GM19023 (cell line): ENCODE data around the gene FMR1.

ENCODE experiments used
- ATAC-seq: cut with Tn5 transposase; IDR thresholded peaks from one replicate; pipeline ENCODE4 v1.9.1; 2021; ENCODE audit warnings: mild to moderate bottlenecking, moderate library complexity; ENCODE audit not compliant: unreplicated experiment

The FMR1 gene

GRCh38 chrX:147914591-147914990 is 2.9 kb downstream of the FMR1 start:
- no peak for ATAC-seq

GRCh38 chrX:147916375-147916968 is 4.8 kb downstream of the FMR1 start:
- ATAC-seq: no peak

- ATAC-seq: peak; percentile 76
Observed at GRCh38 chrX:147917700-147918695, 6.3 kb downstream of the FMR1 start.

- no peak for ATAC-seq
Observed at GRCh38 chrX:147920161-147920666, 8.5 kb downstream of the FMR1 start.

- ATAC-seq: no peak
Observed at GRCh38 chrX:147923605-147924004, 11.9 kb downstream of the FMR1 start.

- ATAC-seq: no peak
Observed at GRCh38 chrX:147927256-147927655, 15.5 kb downstream of the FMR1 start.

GRCh38 chrX:147933815-147934214 is 22.1 kb downstream of the FMR1 start:
- ATAC-seq: no peak

GRCh38 chrX:147935156-147935758 is 23.5 kb downstream of the FMR1 start:
- ATAC-seq: no peak

- no peak for ATAC-seq
Observed at GRCh38 chrX:147945286-147945685, 33.6 kb downstream of the FMR1 start.

GRCh38 chrX:147948531-147948930 is 36.8 kb downstream of the FMR1 start:
- no peak for ATAC-seq

GRCh38 chrX:147950352-147950751 is 38.6 kb downstream of the FMR1 start:
- no peak for ATAC-seq

- no peak for ATAC-seq
Observed at GRCh38 chrX:147953976-147954375, 42.3 kb downstream of the FMR1 start.

GRCh38 chrX:147957291-147957690 is 45.6 kb downstream of the FMR1 start:
- ATAC-seq: no peak

GRCh38 chrX:147958291-147958690 is 46.6 kb downstream of the FMR1 start:
- ATAC-seq: no peak

- ATAC-seq: no peak
Observed at GRCh38 chrX:147960722-147961121, 49.0 kb downstream of the FMR1 start.

GRCh38 chrX:147962476-147962875 is 50.8 kb downstream of the FMR1 start:
- ATAC-seq: no peak

- ATAC-seq: no peak
Observed at GRCh38 chrX:147978931-147979330, 67.2 kb downstream of the FMR1 start.

- no peak for ATAC-seq
Observed at GRCh38 chrX:147981038-147981752, 69.5 kb downstream of the FMR1 start, which contains the start of gene FMR1NB. FMR1NB (plus strand) TSS chrX:147981337; CDS start chrX:147981403, 66 bp downstream.
